Pons (tissue), 1 donor: ENCODE measurements around the gene DLGAP1.

Experiments used
- DNase-seq: peaks from one replicate; pipeline ENCODE4 v3.0.0-alpha.2; 2016; ENCODE audit warnings: low spot score

DLGAP1 gene

GRCh38 chr18:3985664-3986063 lies 469.4 kb downstream of the DLGAP1 start:
- no peak for DNase-seq

GRCh38 chr18:3985020-3985419 lies 470.1 kb downstream of the DLGAP1 start:
- DNase-seq = no peak

DNA sequence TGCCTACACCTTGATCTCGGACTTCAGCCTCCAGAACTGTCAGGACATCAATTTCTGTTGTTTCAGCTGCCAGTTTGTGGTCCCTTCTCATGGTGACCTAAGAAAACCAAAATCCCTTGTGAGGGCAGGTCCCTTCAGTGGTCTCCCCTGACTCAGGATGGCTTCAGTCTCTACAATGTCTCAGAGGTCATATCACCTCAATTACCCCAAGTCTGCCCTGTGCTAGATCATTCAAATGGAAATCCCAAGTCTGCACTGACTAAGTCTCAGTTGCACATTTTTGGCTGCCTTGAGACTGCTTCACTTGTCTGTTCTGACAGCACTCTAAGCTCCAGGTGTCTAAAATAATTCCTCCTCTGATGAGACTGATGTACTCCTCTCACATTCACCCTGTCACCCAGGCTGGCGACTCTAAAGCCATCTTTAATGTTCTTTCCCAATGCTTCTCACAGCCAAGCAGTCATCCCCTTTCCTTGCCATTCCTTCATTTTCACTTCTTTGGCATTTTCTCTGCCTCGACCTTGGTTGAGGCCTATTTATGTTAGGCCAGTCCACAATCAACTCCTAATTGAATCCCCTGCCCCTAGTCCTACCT lies 470.8 kb downstream of the DLGAP1 start:
- DNase-seq = no peak

GRCh38 chr18:3983351-3983969 lies 471.6 kb downstream of the DLGAP1 start:
- no peak for DNase-seq

DNA sequence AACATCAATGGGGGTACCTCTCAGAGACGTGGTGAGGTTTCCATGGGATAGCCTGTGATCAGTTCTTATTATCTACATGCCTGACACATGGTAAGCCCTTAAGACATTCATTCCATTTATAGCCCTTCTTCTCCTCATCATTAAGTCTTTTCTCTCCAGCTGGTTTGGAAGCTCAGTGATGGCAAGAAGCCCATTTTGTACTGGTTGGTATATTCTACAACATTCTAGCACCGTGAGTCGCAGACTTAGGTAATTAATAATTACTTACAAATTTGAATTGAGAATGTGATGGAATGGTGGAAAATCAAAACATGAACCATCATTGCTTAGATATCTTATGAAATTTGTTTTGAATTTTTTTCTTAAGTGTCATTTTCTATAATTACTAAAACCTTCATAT lies 472.6 kb downstream of the DLGAP1 start:
- DNase-seq = no peak

GRCh38 chr18:3979024-3979423 lies 476.1 kb downstream of the DLGAP1 start:
- no peak for DNase-seq

GRCh38 chr18:3973191-3973850 lies 481.8 kb downstream of the DLGAP1 start:
- no peak for DNase-seq

GRCh38 chr18:3972291-3972930 lies 482.7 kb downstream of the DLGAP1 start:
- DNase-seq = no peak

- no peak for DNase-seq
These were observed 484.2 kb downstream of the DLGAP1 start for GRCh38 chr18:3970929-3971328.

DNA sequence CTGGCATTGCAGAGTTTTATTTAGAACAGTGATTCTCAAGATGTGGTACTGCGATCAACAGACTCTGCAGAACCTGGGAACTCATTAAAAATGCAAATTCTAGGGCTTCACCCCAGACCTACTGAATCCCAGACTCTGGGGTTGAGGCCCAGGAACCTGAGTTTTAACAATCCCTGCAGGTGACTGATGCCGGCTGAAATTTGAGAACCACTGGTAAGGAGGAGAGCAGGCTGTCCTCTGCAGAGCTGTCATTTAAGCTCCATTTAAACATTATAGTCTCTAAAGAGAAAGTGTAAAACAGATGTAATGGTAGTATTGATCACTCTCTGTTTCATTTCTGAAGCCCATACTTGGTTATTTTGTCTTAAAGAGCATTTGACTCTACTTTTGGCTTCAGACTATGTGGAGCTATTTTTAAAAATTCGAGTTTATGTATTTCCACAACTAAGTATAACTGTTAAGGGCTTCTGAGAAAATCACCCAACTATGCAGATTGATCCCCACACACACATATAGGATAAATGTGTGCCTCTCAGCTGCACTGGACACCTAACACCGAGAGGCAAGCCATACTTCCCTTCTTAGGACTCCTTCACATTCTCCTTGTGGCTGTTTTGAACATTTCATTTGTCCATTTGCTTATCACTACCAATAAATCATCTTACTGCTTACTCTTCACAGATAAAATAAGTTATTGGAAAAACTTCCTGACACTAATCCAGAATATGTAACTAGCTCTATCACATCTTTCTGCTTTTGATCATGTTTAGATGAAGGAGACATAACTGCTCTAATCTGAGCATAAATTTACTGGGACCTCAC lies 487.5 kb downstream of the DLGAP1 start:
- no peak for DNase-seq

DNA sequence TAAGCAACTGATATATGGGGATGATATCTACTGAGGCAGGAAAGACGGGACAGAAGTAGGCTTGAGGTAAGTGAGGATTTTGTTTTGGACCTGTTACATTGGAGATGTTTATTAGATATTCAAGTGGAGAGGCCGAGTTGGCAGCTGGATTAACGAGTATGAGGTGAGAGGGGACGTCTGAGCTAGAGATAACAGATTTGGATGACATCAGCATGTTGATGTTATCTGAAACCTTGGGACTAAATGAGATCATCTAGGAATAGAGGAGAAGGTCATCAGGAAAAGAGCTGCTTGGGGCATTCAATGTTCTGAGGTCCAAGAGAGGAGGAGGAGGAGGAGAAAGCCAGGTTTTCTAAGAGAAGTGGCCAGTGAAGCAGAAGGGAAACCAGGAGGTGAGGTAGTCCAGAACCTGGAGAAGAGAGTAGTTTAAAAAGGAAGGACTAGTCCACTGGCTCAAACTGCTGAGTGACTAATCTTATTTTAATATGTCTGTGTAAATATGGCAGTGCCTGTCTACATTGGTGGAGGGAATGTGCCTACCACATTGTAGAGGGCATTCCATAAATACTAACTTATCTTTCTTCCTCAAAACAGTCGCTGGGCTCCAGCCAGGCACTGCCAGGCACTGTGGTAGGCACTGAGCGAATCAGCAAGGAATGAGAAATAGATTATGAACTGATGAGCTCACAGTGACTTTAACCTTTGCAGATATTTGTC lies 488.3 kb downstream of the DLGAP1 start:
- DNase-seq = no peak

- DNase-seq = no peak
These were observed 488.9 kb downstream of the DLGAP1 start for GRCh38 chr18:3966246-3966641.

DNA sequence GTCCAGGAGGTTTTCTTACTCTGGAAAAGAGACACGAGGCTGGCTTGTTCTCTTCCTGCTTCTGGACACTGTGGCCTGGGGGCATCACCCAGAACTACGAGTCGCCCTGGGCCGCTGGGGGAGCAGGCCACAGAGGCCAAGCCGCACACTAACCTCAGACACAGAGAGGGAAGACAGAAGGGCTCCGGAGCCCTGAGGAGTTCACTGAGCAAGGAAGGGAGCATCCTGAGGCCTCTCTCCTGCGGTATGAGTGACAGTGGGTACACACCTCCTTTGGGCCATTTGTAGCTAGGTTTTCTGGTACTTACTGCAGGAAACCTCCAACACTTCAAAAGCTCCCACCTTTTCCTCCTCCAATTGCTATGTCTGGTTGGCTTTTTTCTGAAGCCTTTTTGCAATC lies 494.1 kb downstream of the DLGAP1 start:
- no peak for DNase-seq

GRCh38 chr18:3960142-3960541 lies 495.0 kb downstream of the DLGAP1 start:
- no peak for DNase-seq

GRCh38 chr18:3952031-3952430 lies 503.1 kb downstream of the DLGAP1 start:
- DNase-seq = no peak

GRCh38 chr18:3950668-3951404 lies 504.3 kb downstream of the DLGAP1 start:
- DNase-seq = no peak

- no peak for DNase-seq
These were observed 506.1 kb downstream of the DLGAP1 start for GRCh38 chr18:3948958-3949357.

DNA sequence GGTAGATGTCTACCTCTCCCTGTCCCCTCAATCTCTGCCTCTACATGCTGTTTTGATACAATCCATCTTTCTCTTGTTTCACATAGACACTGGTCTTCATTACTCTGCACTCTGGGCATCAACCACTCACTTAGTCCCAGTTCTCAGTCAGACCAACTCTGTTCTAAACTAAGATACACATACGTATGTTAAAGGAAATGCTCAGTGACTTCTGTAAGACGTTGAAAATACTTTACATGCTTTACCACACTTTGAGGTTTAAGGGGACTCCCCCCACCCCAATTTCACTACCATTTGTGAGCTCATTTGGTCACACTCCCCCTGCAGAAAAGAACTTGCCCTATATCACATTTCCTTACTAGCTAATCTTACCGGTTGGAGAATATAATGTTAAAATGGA lies 507.7 kb downstream of the DLGAP1 start:
- no peak for DNase-seq

GRCh38 chr18:3935305-3935704 lies 519.8 kb downstream of the DLGAP1 start:
- DNase-seq = no peak

DNA sequence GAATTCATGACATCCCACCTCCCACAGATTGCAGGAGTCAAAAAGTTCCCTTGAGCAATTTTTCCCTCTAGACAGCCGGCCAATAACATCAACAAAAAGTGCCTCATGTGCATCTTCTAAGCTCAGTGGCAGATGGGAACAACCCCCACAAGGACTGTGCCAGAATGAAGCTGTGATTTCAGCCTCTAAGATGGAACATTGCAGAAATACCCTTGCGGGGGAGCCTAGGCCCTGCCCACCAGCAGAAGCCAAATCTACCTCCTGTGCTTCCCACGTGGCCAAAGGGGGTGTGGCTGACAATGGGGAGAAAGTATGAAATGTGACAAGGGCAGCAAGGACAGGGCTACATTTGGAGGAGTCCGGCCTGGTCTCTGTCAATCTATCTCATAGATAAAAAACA lies 522.8 kb downstream of the DLGAP1 start:
- DNase-seq = no peak

DNA sequence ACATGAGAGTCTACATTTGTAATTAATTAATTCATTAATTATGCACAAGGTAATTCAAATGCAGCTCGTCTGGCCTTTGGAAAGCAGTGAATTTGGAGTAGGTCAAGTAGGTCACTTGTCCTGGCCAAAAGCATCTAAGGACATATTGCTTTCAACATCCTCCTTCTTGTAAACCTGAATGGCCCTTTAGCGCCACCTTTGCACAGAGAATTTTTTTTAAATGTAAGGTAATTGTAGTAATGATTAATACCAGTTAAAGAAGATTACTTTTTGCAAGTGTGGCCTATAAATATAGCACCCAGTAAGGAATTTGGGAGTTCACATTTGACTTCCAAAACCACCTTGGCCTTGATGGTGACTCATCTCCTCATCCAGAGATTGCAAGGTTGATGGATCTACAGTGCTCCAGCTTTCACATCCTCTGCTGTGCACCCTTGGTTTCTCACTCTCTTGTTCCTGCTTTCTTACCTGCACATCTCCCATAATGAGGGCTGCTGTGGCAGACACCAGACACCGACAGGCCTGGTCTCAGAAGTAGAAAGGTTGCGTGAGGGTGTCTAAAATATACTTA lies 523.5 kb downstream of the DLGAP1 start:
- no peak for DNase-seq
